Measurements from ENCODE around the gene TNFRSF6B.
"Not testable (repeated sequence)": the region's sequence is repeated elsewhere in the genome, so short reads cannot be mapped to it uniquely, and the experiment has no call there.

The TNFRSF6B gene

DNA sequence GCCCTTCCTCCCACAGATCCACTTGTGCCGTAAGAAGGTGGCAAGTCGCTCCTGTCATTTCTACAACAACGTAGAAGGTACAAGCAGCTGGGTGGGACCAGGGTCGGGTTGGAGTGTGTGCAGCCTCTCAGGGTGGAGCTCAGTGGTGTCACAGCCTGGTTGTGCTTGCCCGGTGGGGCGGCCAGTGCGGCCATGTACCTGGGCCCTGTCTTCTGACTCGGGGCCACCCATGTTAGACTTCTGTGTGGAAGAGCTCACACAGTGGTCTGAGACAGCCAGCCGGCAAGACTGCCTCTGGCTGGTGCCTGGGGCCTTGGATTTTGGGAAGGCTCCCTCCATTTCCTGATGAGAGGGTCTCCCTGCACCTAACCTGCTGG, 33.7 kb upstream of the TNFRSF6B start:
- in situ Hi-C loops (cut with MboI; ENCODE audit: low sequenced_read_pairs): no loop called here

DNA sequence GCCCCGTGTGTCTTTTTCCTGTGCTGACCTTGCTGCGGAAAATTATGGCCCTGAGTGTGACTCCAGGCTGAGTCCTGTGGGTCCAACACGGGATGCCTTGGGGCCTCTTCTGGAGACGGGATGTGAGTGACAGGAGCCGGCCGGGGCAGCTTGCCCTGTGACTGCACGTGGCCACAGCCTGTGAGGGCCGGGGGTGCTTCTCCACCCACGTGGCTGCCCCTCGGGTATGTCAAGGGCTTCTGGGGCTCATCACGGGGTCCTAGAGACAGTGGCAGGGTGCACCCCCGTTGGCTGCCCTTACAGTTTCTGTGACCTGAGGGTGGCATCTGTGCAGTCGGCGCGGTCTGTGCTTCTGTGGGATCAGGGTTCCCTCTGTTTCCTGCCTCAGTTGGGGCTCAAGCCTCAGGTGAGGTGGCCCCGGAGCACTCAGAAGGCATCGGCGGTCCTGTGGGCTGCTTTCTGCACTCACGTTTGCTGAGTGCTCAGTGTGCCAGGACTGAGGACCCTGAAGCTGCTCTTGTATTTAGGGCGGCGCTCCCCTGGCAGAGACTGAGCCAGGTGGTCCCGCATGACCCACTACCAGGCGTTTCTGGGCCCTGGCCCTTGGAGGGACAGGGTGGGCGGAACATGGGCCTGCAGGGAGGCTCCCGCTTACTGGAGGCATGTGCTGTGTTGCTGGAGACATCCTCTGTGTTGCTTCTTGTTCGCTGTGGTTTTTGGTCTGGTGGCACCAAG, 33.0 kb upstream of the TNFRSF6B start:
- in situ Hi-C loops (cut with MboI; ENCODE audit: low sequenced_read_pairs): no loop called here

DNA sequence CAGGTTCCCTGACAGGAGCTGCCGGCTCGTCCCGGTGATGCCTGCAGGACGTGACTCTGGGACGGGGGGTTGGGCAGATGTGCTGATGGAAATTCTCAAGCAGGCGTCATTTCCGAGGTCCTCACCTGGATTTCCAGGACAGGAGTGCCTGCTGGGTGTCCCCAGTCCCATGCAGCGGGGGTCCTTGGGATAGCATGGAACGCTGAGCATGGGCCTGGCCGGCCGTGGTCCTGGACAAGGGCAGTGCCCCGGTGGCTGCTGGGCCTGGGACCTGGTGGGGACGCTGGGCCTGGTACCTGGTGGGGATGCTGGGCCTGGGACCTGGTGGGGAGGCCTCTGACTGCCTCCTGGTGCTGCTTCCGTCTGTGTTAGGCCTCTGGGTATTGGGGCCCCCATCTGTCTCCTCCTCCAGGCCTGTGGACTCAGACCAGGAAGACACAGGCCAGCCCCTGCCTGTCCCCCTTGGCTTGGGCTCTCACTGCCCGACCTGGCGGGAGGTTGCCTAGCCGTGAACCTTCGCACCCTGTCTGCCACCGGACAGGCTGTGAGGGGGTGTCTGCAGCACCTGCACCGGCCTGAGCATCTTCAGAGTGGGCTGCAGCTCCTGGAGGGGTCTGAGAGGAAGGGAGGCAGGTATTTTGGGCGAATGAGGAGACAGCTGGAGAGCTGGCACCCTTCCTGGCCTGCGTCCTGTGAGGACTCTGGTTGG, 32.2 kb upstream of the TNFRSF6B start:
- in situ Hi-C loops (cut with MboI; ENCODE audit: low sequenced_read_pairs): no loop called here

DNA sequence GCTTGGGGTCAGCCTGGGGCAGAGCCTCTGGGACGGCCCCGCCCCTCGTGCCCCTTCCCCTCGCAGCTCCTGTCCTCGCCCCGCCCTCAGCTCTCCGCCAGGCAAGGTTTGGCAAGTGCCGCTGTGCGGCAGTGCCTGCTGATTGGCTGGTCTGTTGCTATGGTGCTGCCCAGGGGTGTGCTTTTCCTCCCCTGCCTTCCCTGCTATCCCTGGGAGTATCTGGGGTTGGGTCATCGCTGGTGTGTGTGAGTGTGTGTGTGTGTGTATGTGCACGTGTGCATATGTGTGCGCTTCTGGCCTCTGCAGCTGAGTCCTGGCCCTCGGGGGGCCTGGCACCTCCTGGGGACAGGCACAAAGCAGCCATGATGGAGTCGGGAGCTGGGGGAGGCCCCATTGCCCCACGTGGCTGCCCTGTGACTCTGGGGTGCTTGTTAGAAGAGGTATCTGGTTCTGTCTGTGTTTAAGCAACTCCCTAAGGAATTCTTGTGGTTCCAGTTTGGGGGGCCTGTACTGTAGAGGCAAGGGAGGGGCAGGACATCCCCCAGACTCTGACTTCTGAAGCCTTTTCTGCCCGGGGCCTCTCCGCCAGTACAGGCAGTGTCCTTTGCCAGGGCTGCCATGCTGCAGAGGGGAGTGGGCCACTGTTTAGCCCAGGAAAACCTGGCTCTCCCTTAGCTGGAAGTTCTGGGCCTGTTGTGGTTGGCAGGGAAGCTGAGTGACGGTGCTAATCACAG, 31.4 kb upstream of the TNFRSF6B start:
- in situ Hi-C loops (cut with MboI; ENCODE audit: low sequenced_read_pairs): no loop called here

DNA sequence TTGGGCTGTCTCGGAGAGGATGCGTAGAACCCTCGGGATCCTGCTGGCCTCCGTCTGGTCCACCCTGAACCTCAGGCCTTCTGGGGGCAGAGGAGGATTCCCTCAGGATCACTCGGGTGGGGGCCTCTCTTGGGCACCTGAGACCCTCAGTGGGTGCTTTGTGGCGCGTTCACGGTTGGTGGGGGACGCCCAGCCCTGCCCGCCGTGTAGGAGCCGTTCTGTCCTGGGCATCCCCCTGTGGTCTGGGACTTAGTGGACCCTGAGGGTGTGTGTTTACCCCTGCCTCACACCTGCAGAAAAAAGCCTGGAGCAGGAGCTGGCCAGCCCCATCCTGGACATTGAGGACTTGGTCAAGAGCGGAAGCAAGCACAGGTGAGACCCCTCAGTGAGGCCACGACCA, 30.7 kb upstream of the TNFRSF6B start:
- in situ Hi-C loops (cut with MboI; ENCODE audit: low sequenced_read_pairs): no loop called here

DNA sequence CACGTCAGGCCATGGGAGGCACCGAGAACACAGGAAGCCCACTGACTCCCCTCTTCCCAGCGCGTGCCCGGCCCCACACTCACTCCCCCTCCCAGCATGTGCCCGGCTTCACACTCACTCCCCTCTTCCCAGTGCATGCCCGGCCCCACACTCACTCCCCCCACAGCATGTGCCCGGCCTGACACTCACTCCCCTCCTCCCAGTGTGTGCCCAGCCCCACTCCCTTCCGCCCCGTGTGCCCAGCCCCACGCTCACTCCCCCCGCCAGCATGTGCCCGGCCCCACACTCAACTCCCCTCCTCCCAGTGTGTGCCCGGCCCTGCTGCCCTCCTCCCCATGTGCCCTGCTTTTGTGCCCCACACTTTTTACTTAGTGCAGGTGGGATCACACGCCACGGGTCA, 28.6 kb upstream of the TNFRSF6B start:
- in situ Hi-C loops (cut with MboI; ENCODE audit: low sequenced_read_pairs): no loop called here

DNA sequence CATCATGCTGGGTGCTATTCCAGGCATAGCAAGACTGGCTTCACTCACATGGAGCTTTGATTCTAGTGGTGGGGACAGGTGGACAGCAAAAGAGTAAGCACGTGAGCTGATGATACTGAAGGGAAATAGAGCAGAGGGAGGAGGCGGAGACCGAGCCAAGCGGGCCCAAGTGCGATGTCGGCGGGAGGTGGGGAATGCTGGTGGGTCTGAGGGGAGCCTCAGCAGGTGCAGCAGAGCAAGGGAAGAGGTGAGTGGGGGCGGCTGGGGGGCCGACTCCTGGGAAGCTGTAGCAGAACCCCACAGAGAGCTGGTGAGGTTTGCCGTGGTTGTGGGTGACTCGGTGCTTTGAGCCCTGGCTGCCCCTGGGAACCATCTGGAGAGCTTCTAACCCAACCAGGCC, 28.1 kb upstream of the TNFRSF6B start:
- in situ Hi-C loops (cut with MboI; ENCODE audit: low sequenced_read_pairs): no loop called here

DNA sequence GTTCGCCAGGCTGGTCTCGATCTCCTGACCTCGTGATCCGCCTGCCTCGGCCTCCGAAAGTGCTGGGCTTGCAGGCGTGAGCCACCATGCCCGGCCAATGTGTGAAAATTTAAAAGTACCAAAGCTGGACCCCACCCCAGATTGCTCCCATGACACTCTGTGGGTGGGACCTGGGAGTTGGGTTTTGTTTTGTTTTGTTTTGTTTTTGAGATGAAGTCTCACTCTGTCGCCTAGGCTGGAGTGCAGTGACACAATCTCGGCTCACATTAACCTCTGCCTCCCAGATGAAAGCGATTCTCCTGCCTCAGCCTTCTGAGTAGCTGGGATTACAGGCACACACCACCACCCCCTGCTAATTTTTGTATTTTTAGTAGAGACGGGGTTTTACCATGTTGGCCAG, 24.8 kb upstream of the TNFRSF6B start:
- in situ Hi-C loops (cut with MboI; ENCODE audit: low sequenced_read_pairs): not testable (repeated sequence)

DNA sequence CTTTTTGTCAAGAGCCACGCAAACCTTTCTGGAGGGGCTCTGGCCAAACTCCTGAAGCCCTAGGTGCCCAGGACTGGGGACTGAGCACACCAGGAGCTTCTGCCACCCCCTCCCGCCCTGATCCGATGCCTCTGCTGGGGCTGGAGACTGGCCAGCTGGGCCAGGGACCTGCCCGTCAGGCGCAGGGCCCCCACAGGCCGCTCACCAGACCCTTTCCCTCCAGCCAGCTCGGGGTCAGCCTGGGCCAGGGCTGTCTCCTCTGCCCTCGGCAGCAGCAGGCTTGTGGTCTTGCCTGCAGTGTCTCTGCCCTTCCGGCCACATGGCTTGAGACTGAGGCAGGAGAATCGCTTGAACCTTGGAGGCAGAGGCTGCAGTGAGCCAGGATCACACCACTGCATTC, 23.8 kb upstream of the TNFRSF6B start:
- in situ Hi-C loops (cut with MboI; ENCODE audit: low sequenced_read_pairs): no loop called here

DNA sequence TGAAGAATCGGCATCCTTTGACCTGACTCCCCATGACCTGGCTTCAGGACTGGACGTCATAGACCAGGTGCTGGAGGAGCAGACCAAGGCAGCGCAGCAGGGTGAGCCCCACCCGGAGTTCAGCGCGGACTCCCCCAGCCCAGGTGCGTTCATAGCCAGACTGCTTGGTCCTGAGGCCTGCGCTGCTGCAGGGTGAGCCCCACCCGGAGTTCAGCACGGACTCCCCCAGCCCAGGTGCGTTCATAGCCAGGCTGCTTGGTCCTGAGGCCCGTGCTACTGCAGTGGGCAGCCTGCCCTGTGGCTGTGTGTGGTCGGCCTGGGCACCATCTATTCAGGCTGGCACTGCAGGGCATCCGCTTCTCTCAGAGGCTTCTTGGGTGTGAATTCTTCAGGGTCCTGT, 22.5 kb upstream of the TNFRSF6B start:
- in situ Hi-C loops (cut with MboI; ENCODE audit: low sequenced_read_pairs): no loop called here

DNA sequence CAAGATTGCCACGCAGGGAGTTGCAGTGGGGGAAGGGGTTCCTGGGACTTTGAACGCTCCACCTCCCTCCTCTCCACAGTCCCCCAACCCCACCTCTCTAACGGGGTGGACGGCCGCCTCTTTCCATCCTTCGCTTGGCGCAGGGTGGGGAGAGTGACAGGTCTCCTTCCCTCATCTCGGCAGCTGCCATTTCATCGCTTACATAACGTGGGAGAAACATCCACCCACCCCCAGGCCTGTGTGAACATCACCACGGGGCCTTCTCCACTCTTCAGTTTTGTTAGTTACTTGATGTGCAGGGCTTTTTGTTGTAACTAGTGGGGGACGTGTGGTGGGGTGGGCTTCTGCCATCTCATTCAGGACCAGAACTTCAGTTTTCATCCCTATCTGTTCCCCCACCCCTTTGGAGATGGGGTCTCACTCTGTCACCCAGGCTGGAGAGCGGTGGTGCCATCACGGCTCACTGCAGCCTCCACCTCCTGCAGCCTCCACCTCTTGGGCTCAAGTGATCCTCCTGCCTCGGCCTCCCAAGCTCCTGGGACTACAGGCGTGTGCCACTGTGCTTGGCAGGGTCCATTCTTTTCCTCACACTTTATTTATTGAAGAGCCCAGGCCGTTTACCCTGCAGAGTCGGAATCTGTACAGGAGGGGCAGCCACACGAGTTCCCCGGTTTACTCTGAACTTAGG, 20.6 kb upstream of the TNFRSF6B start:
- in situ Hi-C loops (cut with MboI; ENCODE audit: low sequenced_read_pairs): no loop called here

DNA sequence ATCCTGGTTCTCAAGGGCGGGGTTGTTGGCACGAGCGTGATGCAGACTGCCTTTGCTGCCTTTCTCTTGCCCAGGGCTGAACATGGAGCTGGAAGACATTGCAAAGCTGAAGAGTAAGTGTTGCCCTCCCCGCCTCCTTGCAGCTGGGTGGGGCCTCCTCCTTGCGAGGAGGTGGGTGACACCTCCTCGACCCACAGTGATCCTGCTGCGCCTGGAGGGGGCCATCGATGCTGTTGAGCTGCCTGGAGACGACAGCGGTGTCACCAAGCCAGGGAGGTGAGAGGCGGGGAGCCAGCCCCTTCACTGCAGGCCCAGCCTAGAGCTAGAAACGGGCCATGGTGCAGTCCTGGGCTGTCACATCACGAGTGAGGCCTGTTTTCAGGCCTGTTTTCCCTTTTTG, 18.4 kb upstream of the TNFRSF6B start:
- in situ Hi-C loops (cut with MboI; ENCODE audit: low sequenced_read_pairs): no loop called here

DNA sequence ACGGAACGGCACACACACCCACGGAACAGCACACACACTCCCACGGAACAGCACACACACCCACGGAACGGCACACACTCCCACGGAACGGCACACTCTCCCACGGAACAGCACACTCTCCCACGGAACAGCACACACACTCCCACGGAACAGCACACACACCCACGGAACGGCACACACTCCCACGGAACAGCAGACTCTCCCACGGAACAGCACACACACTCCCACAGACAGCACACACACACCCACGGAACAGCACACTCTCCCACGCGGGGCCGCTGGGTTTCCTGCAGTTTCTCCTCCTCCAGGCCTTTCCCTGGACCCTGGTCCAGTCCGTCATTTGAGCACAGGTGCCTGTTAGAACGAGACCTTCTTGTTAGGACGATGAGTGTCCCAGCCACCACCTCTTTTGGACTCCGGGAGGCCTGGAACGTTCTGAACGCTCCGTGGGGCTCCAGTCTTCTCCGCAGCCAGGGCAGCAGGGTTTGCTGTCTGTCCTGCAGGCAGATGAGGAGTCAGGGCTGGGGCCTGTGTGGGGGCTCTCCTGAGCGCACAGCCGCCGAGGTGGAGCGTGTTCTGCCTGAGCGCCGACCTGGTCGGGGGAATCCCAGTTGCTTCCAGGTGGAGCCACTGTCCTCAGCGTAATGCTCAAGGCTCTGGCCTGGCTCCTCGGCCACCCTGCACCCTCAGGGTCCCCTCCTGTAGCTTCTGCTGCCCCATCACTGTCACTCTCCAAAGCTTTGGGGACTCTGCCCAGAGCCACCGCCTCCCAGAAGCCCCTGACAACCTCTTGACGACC, 17.6 kb upstream of the TNFRSF6B start:
- in situ Hi-C loops (cut with MboI; ENCODE audit: low sequenced_read_pairs): no loop called here

DNA sequence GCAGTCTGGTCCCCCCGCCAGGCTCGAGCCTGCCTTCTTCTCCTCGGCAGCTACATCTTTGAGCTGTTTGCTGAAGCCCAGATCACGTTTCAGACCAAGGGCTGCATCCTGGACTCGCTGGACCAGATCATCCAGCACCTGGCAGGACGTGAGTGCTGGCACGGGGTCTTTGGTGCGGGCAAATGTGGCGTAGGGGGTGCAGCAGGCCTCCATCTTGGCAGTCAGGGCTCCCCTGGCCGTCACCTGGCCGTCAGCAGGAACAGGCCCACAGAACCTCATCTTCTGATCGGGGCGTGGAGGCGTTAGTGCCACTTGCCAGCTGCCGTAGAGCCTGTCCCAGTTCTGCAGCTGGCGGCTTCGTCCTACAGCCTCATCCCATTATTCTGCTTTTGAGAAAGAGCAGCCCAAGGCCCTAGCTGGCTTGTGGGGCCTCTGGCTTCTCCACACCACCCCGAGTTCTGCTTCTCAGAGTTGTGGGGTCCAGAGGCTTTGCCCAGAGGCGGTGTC, 16.6 kb upstream of the TNFRSF6B start:
- in situ Hi-C loops (cut with MboI; ENCODE audit: low sequenced_read_pairs): no loop called here

DNA sequence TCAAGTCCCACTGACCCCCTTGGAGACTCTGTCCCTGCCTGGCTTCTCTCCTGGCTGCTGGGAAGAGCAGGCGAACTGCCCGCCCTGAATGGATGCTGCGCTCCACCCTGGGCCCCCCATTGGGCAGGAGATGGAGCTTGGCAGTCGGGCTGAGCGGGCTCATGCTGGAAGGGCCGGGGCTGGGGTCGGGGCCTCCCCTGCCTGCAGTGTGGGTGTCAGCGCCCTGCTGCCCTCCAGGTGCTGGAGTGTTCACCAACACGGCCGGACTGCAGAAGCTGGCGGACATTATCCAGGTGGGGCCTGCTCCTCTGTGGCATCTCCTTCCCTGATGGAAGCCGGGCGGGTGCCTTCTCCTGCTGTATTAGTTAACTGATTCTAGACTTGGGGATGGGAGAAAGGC, 16.0 kb upstream of the TNFRSF6B start:
- in situ Hi-C loops (cut with MboI; ENCODE audit: low sequenced_read_pairs): no loop called here

DNA sequence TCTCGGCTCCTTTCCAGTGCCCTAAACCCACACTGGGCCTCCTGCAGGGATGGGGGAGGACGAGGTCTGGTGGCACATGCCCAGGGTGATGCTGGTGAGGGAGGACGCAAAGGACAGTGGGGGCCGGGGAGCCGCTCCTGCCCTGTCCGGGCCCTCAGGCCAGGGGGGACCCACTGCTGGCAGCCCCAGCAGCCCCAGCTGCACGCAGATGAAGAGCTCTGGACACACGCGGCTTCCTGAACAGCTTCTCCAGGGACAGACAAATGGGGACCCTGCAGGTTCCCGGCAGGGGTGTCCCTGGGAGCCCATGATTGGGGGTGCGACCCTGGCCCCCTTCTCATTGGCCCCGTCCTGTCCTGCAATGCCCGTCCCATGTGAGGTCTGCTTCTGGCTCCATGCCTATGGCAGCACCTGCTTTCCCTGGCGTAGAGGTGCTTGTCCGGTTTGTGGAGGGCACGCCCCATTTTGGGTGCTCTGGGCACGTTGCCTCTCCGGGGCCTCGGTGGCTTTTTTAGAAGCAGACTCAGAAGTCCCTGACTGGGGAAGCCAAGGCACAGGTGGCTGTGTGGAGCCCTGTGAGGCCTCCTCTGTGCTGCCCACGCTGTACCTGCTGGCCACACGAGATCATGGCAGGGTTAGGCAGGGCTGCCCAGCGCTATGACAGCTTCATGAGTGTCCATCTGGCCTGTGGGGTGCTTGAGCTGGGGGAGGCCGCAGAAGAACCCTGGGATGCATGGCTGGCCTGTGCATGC, 15.4 kb upstream of the TNFRSF6B start:
- in situ Hi-C loops (cut with MboI; ENCODE audit: low sequenced_read_pairs): no loop called here

DNA sequence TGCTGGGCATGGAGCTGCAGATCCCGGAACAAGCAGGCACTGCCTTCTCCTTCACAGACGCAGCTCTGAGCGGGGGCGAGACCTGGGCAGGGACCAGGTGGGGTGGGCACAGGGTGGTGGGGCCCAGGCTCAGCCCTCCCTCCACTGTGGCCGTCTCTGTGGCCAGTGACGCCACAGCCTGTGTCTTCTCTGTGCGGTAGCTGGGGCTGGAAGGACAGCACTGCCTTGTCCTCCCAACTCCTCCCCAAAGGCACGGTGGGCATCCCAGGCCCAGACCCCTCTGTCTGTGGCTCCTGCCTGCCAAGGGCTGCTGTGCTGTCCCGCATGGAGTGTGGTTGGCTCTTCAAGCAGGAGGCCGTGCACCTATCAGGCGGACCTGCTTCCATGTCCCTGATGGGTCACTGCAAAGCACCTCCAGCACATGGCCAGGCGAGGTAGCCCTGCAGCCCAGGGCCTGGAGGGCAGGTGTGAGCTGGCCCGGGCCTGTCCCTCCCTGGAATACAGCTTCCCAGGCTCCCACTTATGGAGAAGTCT, 14.8 kb upstream of the TNFRSF6B start:
- in situ Hi-C loops (cut with MboI; ENCODE audit: low sequenced_read_pairs): no loop called here

DNA sequence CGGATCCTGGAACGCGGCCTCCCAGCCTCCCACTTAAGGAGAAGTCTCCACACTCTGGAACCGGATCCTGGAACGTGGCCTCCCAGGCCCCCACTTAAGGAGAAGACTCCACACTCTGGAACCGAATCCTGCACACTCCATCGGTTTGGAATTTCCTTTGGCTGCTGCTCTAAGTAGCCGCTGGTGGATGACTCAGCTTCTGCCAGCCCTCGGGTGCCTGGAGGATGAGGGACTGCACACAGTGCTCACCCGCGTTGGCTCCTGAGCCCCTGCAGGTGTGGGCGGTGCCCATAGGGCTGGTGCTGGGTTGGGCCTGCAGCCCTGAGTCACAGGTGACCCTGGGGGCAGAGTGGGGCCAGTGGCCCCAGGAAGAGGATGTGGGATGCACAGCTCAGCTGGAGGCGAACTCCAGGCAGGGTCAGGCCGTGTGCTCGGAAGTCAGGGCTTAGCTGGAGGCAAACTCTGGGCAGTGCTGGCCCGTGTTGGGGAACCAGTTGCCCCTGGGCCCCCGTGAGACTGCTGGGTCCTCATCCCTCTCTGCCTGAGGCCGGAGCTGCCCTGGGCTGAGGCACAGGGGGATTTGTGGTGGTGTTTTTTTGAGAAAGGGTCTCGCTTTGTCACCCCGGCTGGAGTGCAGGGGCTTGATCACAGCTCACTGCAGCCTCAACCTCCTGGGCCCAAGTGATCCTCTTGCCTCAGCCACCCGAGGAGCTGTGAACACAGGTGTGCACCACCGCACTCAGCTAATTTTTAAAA, 13.9 kb upstream of the TNFRSF6B start:
- in situ Hi-C loops (cut with MboI; ENCODE audit: low sequenced_read_pairs): no loop called here
